ENCODE measurements around the gene SMAGP. TPM values are rescaled to one million over a fixed set of nuclear protein-coding genes. Genes with fewer than 3 reads are reported as not detected.

Gene SMAGP
- total RNA-seq, 1 experiment from 2014 or later: 16.2 TPM

GRCh38 chr12:51197736-51198567, 72.3 kb downstream of the SMAGP start:
- no peak for DNase-seq (ENCODE audit: low read depth)

- no peak for DNase-seq (ENCODE audit: low read depth)
Measured at GRCh38 chr12:51196547-51196946, 73.7 kb downstream of the SMAGP start.

- DNase-seq (ENCODE audit: low read depth): no peak
Measured at GRCh38 chr12:51195841-51196240, 74.4 kb downstream of the SMAGP start.

Other genes starting within 250 kb of the SMAGP start
- gene SLC11A2, start 244.0 kb downstream of the SMAGP start, total RNA-seq (2014; rRNA removed): 29.2 and 36.7 TPM in 2 replicates
- 24.4 and 32.1 TPM in 2 replicates for gene LETMD1, start 222.1 kb downstream of the SMAGP start, total RNA-seq (2014; rRNA removed)
- gene CSRNP2, start 186.8 kb downstream of the SMAGP start, total RNA-seq (2014; rRNA removed): 29.7 and 31.5 TPM in 2 replicates
- gene TFCP2, start 97.3 kb downstream of the SMAGP start, total RNA-seq (2014; rRNA removed): 7.6 and 9.1 TPM in 2 replicates
- 1.2 and 1.8 TPM in 2 replicates for gene POU6F1, start 52.4 kb downstream of the SMAGP start, total RNA-seq (2014; rRNA removed)
- gene DAZAP2, start 31.6 kb downstream of the SMAGP start, total RNA-seq (2014; rRNA removed): 147 and 195 TPM in 2 replicates
- not detected in 2 replicates for gene BIN2, start 53.8 kb upstream of the SMAGP start, total RNA-seq (2014; rRNA removed)
- gene CELA1, start 76.3 kb upstream of the SMAGP start, total RNA-seq (2014; rRNA removed): not detected in 2 replicates
- gene GALNT6, start 121.0 kb upstream of the SMAGP start, total RNA-seq (2014; rRNA removed): 0.13 TPM in 1 of 2 replicates, not detected in the other
- 2.7 and 3.1 TPM in 2 replicates for gene SLC4A8, start 154.4 kb upstream of the SMAGP start, total RNA-seq (2014; rRNA removed)

All from LHCN-M2 (cell line).